A549 (cell line): Measurements from ENCODE around the gene HS6ST3. TPM values are rescaled to one million over a fixed set of nuclear protein-coding genes. Genes with fewer than 3 reads are reported as not detected.

ENCODE experiments used
- ATAC-seq, 2 experiments: fragments of 200-7000 bp in 1 of 2; fragments of >200 bp in 1 of 2; cut with Nextera tagmentation in 1 of 2; cut with Tn5 transposase in 1 of 2; 3 replicates each; pipeline versions ENCODE4 v1.8.0 to v1.9.1; 2018 to 2020; ENCODE audit warnings: mild to moderate bottlenecking in 1 of 2, moderate library complexity in 1 of 2
- CTCF ChIA-PET: fragments of 300-600 bp; sonication (Branson Sonifier 250); formaldehyde crosslinking; extraction: SDS; loops from one replicate; lab custom pipeline; 2021; ENCODE audit warnings: antibody characterized with exemption, inconsistent platforms; lab: Yijun Ruan, JAX
- POLR2A ChIA-PET: fragments of 350-600 bp; formaldehyde crosslinking; extraction: SDS; loops from one replicate; lab custom pipeline; 2021; ENCODE audit warnings: antibody characterized with exemption, inconsistent platforms; lab: Yijun Ruan, JAX
- DNase-seq, 2 experiments: peaks; one replicate each; pipeline versions ENCODE4 v3.0.0 to v3.0.0-alpha.2; 2011 to 2016; ENCODE audit warnings: low read depth in 1 of 2, low spot score in 1 of 2
- FAIRE-seq: peaks from 2 replicates; lab custom pipeline; 2011; peaks lifted over from hg19 to GRCh38; lab: Jason Lieb, UNC
- H3K27ac ChIP-seq, 2 experiments: fragments of >200 bp; sonication (Bioruptor Twin); formaldehyde crosslinking; 3 replicates each; pipeline ENCODE4 v1.5.1; 2016 to 2017
- H3K4me1 ChIP-seq: fragments of >200 bp; sonication (Bioruptor Twin); formaldehyde crosslinking; 3 replicates; pipeline ENCODE4 v1.6.1; 2016
- H3K4me2 ChIP-seq: fragments of >200 bp; sonication (Bioruptor Twin); formaldehyde crosslinking; 3 replicates; pipeline ENCODE4 v1.6.1; 2016
- H3K4me3 ChIP-seq: fragments of >200 bp; sonication (Bioruptor Twin); formaldehyde crosslinking; 3 replicates; pipeline ENCODE4 v1.5.1; 2016
- H3K9me3 ChIP-seq: fragments of >200 bp; sonication (Bioruptor Twin); formaldehyde crosslinking; 3 replicates; pipeline ENCODE4 v1.6.1; 2016
- BHLHE40 ChIP-seq: IDR thresholded peaks from 2 replicates; pipeline ENCODE4 v1.6.1; 2012; ENCODE audit warnings: low read depth, low read length, inconsistent platforms
- CBX8 ChIP-seq: fragments of 200-600 bp; sonication (generic); IDR thresholded peaks from 2 replicates; pipeline ENCODE4 v1.6.1; 2016
- CEBPB ChIP-seq, 2 experiments: fragments of >200 bp in 1 of 2; sonication (Bioruptor Twin) in 1 of 2; formaldehyde crosslinking in 1 of 2; IDR thresholded peaks; 2 replicates each; pipeline ENCODE4 v1.6.1; 2012 to 2016
- EHF ChIP-seq: fragments of 250-450 bp; sonication (Bioruptor Pico); IDR thresholded peaks from 2 replicates; pipeline ENCODE4 v1.5.0; 2020; ENCODE audit warnings: mild to moderate bottlenecking
- EP300 ChIP-seq, 2 experiments: fragments of >200 bp; sonication (Bioruptor Twin); formaldehyde crosslinking; IDR thresholded peaks; 2 replicates in 1 of 2; 3 replicates in 1 of 2; pipeline ENCODE4 v1.6.1; 2016 to 2017
- FOSL2 ChIP-seq, 2 experiments: fragments of 450-650 bp in 1 of 2; fragments of >200 bp in 1 of 2; sonication (Bioruptor Twin) in 1 of 2; formaldehyde crosslinking; IDR thresholded peaks; 2 replicates each; pipeline versions ENCODE4 v1.5.0 to v1.6.1; 2016 to 2020; ENCODE audit warnings: mild to moderate bottlenecking in 1 of 2, moderate library complexity in 1 of 2
- FOXS1 ChIP-seq: fragments of 250-450 bp; sonication (Bioruptor Pico); IDR thresholded peaks from 2 replicates; pipeline ENCODE4 v1.5.0; 2020; ENCODE audit warnings: mild to moderate bottlenecking, moderate library complexity
- HES2 ChIP-seq: fragments of >200 bp; sonication (Bioruptor Twin); formaldehyde crosslinking; IDR thresholded peaks from 2 replicates; pipeline ENCODE4 v1.6.1; 2016
- HOXB13 ChIP-seq: fragments of 250-450 bp; sonication (Bioruptor Pico); IDR thresholded peaks from 2 replicates; pipeline ENCODE4 v1.5.0; 2020; ENCODE audit warnings: low read depth, mild to moderate bottlenecking, moderate library complexity
- HOXB5 ChIP-seq: fragments of 250-450 bp; sonication (Bioruptor Pico); IDR thresholded peaks from 2 replicates; pipeline ENCODE4 v1.5.0; 2020; ENCODE audit warnings: mild to moderate bottlenecking, moderate library complexity
- JUN ChIP-seq, 2 experiments: fragments of >200 bp; sonication (Bioruptor Twin); formaldehyde crosslinking; IDR thresholded peaks; 2 replicates in 1 of 2; 3 replicates in 1 of 2; pipeline ENCODE4 v1.6.1; 2016 to 2017
- JUNB ChIP-seq: fragments of >200 bp; sonication (Bioruptor Twin); formaldehyde crosslinking; IDR thresholded peaks from 2 replicates; pipeline ENCODE4 v1.6.1; 2016
- MYC ChIP-seq: IDR thresholded peaks from 2 replicates; pipeline ENCODE4 v1.6.1; 2012; ENCODE audit warnings: mild to moderate bottlenecking, inconsistent platforms, low read length, improper control_type of control experiment, borderline replicate concordance
- NR3C1 ChIP-seq: fragments of >200 bp; sonication (Bioruptor Twin); formaldehyde crosslinking; IDR thresholded peaks from 3 replicates; pipeline ENCODE4 v1.6.1; 2017
- PHF8 ChIP-seq: fragments of 200-600 bp; sonication (generic); IDR thresholded peaks from 2 replicates; pipeline ENCODE4 v1.6.1; 2016; ENCODE audit warnings: low read depth, mild to moderate bottlenecking, antibody characterized with exemption, moderate library complexity, borderline replicate concordance
- POLR2A ChIP-seq: IDR thresholded peaks from 2 replicates; pipeline ENCODE4 v1.6.1; 2012; ENCODE audit warnings: mild to moderate bottlenecking, low read length
- POLR2AphosphoS2 ChIP-seq: conservative IDR thresholded peaks from 2 replicates; pipeline ENCODE4 v1.6.1; 2012; ENCODE audit warnings: low read length, improper control_type of control experiment, inconsistent platforms
- RARB ChIP-seq: fragments of 250-450 bp; sonication (Bioruptor Pico); IDR thresholded peaks from 2 replicates; pipeline ENCODE4 v1.8.0; 2021; ENCODE audit warnings: mild to moderate bottlenecking, moderate library complexity
- SMC3 ChIP-seq: fragments of >200 bp; sonication (Bioruptor Twin); formaldehyde crosslinking; IDR thresholded peaks from 3 replicates; pipeline ENCODE4 v1.6.1; 2018; ENCODE audit warnings: inconsistent platforms
- SREBF2 ChIP-seq: fragments of 450-650 bp; IDR thresholded peaks from 2 replicates; pipeline ENCODE4 v1.6.1; 2014; ENCODE audit warnings: mild to moderate bottlenecking, moderate library complexity
- ZC3H11A ChIP-seq: fragments of 450-650 bp; IDR thresholded peaks from 2 replicates; pipeline ENCODE4 v1.6.1; 2014; ENCODE audit warnings: antibody characterized with exemption, mild to moderate bottlenecking
- ZFP36 ChIP-seq: fragments of 450-650 bp; IDR thresholded peaks from 2 replicates; pipeline ENCODE4 v1.6.1; 2014; ENCODE audit warnings: borderline replicate concordance; ENCODE audit not compliant: partially characterized antibody
- ZSCAN20 ChIP-seq: fragments of 250-450 bp; sonication (Bioruptor Pico); IDR thresholded peaks from 2 replicates; pipeline ENCODE4 v1.8.0; 2022; ENCODE audit warnings: mild to moderate bottlenecking, moderate library complexity
- WGBS: methylation state at CpG from one replicate; pipeline ENCODE4 v1.1.6; 2017; ENCODE audit errors: missing lambda C conversion rate; 5-methylcytosine and 5-hydroxymethylcytosine counted together
- polyA plus RNA-seq, 4 experiments: library from polyadenylated mRNA; depleted of rRNA in 3 of 4; stranded (reverse); fragments of >200 nt; fragmentation: RNase III in 1 of 4; extraction: RNeasy Plus Mini Kit Qiagen cat#74134 plus additional on column Dnase treatment in 1 of 4; gene quantifications; 2 replicates in 3 of 4; 3 replicates in 1 of 4; pipeline ENCODE4 v1.2.3, GENCODE V29; 2011 to 2017
- TF ChIP-seq, protein P1 (sequence below): IDR thresholded peaks from 2 replicates; pipeline ENCODE4 v1.6.1; 2012; ENCODE audit warnings: low read depth, borderline replicate concordance
- TF ChIP-seq, protein P2 (sequence below): fragments of >200 bp; sonication (Bioruptor Twin); formaldehyde crosslinking; IDR thresholded peaks from 3 replicates; pipeline ENCODE4 v1.6.1; 2016
- TF ChIP-seq, protein P3 (sequence below): fragments of >200 bp; sonication (Bioruptor Twin); formaldehyde crosslinking; IDR thresholded peaks from 3 replicates; pipeline ENCODE4 v1.5.1; 2016
- TF ChIP-seq, protein P4 (sequence below): fragments of 250-450 bp; sonication (Bioruptor Pico); IDR thresholded peaks from 2 replicates; pipeline ENCODE4 v1.5.0; 2020; ENCODE audit warnings: low read depth, mild to moderate bottlenecking, moderate library complexity
- TF ChIP-seq, protein P5 (sequence below): fragments of 200-600 bp; sonication (generic); IDR thresholded peaks from 2 replicates; pipeline ENCODE4 v1.6.1; 2016; ENCODE audit warnings: antibody characterized with exemption, mild to moderate bottlenecking, moderate library complexity

Gene HS6ST3
- polyA plus RNA-seq, 2 of the 4 experiments (the other 2 are of a cell fraction): not detected

- ATAC-seq (no peak), FAIRE-seq (no peak)
- Histone ChIP-seq H3K4me3 (no peak overlapping the region), H3K4me2 (no peak overlapping the region), H3K4me1 (no peaks in the 10 kb centered on the region)
- POLR2A ChIA-PET: no interaction called here
- CTCF ChIA-PET: no interaction called here
- 3% methylated on average over 3 of the region's 3 CpGs for WGBS
- TF ChIP-seq EHF (CRISPR knock-in tag): no peak
- no peak for TF ChIP-seq JUN (IDR thresholded peaks at IDR 0.05)
- TF ChIP-seq EP300 (IDR thresholded peaks at IDR 0.05): no peak
- no peak for TF ChIP-seq SMC3
- TF ChIP-seq NR3C1: no peak
- TF ChIP-seq ZC3H11A: no peak
- TF ChIP-seq MYC: no peak
- no peak for TF ChIP-seq FOXS1 (CRISPR knock-in tag)
- no peak for TF ChIP-seq ZFP36
- TF ChIP-seq RARB (CRISPR knock-in tag): no peak
- TF ChIP-seq JUNB: no peak
- TF ChIP-seq CBX8: no peak
- no peak for TF ChIP-seq POLR2AphosphoS2
- TF ChIP-seq, protein P1, sequence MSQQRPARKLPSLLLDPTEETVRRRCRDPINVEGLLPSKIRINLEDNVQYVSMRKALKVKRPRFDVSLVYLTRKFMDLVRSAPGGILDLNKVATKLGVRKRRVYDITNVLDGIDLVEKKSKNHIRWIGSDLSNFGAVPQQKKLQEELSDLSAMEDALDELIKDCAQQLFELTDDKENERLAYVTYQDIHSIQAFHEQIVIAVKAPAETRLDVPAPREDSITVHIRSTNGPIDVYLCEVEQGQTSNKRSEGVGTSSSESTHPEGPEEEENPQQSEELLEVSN: no peak
- TF ChIP-seq, protein P2, sequence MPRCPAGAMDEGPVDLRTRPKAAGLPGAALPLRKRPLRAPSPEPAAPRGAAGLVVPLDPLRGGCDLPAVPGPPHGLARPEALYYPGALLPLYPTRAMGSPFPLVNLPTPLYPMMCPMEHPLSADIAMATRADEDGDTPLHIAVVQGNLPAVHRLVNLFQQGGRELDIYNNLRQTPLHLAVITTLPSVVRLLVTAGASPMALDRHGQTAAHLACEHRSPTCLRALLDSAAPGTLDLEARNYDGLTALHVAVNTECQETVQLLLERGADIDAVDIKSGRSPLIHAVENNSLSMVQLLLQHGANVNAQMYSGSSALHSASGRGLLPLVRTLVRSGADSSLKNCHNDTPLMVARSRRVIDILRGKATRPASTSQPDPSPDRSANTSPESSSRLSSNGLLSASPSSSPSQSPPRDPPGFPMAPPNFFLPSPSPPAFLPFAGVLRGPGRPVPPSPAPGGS: no peak
- TF ChIP-seq, protein P3, sequence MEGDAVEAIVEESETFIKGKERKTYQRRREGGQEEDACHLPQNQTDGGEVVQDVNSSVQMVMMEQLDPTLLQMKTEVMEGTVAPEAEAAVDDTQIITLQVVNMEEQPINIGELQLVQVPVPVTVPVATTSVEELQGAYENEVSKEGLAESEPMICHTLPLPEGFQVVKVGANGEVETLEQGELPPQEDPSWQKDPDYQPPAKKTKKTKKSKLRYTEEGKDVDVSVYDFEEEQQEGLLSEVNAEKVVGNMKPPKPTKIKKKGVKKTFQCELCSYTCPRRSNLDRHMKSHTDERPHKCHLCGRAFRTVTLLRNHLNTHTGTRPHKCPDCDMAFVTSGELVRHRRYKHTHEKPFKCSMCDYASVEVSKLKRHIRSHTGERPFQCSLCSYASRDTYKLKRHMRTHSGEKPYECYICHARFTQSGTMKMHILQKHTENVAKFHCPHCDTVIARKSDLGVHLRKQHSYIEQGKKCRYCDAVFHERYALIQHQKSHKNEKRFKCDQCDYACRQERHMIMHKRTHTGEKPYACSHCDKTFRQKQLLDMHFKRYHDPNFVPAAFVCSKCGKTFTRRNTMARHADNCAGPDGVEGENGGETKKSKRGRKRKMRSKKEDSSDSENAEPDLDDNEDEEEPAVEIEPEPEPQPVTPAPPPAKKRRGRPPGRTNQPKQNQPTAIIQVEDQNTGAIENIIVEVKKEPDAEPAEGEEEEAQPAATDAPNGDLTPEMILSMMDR: no peak
- TF ChIP-seq, protein P4, sequence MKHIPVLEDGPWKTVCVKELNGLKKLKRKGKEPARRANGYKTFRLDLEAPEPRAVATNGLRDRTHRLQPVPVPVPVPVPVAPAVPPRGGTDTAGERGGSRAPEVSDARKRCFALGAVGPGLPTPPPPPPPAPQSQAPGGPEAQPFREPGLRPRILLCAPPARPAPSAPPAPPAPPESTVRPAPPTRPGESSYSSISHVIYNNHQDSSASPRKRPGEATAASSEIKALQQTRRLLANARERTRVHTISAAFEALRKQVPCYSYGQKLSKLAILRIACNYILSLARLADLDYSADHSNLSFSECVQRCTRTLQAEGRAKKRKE (CRISPR knock-in tag): no peak
- no peak for TF ChIP-seq ZSCAN20 (CRISPR knock-in tag)
- TF ChIP-seq HOXB5: no peak
- TF ChIP-seq, all 56 proteins: peak for 0
- H3K9me3 ChIP-seq: no peaks in the 10 kb centered on the region
- no peak overlapping the region for H3K27ac ChIP-seq
- no peak for DNase-seq
Observed at GRCh38 chr13:96650301-96650886, 560.5 kb downstream of the HS6ST3 start.

GRCh38 chr13:96651598-96651997, 561.7 kb downstream of the HS6ST3 start:
- 0% methylated on average over 1 of the region's 1 CpG for WGBS
- no peak overlapping the region for H3K4me2 ChIP-seq
- no peak overlapping the region for H3K4me3 ChIP-seq
- ChIA-PET CTCF (no interaction called here), POLR2A (no interaction called here)
- no peak for ATAC-seq
- DNase-seq: no peak
- H3K4me1 ChIP-seq: no peaks in the 10 kb centered on the region
- TF ChIP-seq HES2 (no peak), FOSL2 (IDR thresholded peaks at IDR 0.05) (no peak), FOSL2 (CRISPR knock-in tag; IDR thresholded peaks at IDR 0.05) (no peak), BHLHE40 (no peak), POLR2A (no peak), JUNB (no peak), EHF (CRISPR knock-in tag) (no peak), SREBF2 (no peak), PHF8 (no peak), FOXS1 (CRISPR knock-in tag) (no peak), HOXB13 (CRISPR knock-in tag) (no peak), CEBPB (IDR thresholded peaks at IDR 0.05) (no peak)
- TF ChIP-seq, protein P5, sequence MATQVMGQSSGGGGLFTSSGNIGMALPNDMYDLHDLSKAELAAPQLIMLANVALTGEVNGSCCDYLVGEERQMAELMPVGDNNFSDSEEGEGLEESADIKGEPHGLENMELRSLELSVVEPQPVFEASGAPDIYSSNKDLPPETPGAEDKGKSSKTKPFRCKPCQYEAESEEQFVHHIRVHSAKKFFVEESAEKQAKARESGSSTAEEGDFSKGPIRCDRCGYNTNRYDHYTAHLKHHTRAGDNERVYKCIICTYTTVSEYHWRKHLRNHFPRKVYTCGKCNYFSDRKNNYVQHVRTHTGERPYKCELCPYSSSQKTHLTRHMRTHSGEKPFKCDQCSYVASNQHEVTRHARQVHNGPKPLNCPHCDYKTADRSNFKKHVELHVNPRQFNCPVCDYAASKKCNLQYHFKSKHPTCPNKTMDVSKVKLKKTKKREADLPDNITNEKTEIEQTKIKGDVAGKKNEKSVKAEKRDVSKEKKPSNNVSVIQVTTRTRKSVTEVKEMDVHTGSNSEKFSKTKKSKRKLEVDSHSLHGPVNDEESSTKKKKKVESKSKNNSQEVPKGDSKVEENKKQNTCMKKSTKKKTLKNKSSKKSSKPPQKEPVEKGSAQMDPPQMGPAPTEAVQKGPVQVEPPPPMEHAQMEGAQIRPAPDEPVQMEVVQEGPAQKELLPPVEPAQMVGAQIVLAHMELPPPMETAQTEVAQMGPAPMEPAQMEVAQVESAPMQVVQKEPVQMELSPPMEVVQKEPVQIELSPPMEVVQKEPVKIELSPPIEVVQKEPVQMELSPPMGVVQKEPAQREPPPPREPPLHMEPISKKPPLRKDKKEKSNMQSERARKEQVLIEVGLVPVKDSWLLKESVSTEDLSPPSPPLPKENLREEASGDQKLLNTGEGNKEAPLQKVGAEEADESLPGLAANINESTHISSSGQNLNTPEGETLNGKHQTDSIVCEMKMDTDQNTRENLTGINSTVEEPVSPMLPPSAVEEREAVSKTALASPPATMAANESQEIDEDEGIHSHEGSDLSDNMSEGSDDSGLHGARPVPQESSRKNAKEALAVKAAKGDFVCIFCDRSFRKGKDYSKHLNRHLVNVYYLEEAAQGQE: no peak
- TF ChIP-seq, protein P3: no peak
- TF ChIP-seq, all 56 proteins: peak for 0
- Histone ChIP-seq H3K9me3 (no peaks in the 10 kb centered on the region), H3K27ac (no peak overlapping the region)
- FAIRE-seq: no peak
